GM18499 (cell line): ENCODE data around the gene NHLRC4.

Experiments used
- ATAC-seq: cut with Tn5 transposase; IDR thresholded peaks from one replicate; pipeline ENCODE4 v1.9.1; 2021; ENCODE audit warnings: moderate number of reproducible peaks; ENCODE audit not compliant: insufficient read depth, unreplicated experiment

Gene NHLRC4

DNA sequence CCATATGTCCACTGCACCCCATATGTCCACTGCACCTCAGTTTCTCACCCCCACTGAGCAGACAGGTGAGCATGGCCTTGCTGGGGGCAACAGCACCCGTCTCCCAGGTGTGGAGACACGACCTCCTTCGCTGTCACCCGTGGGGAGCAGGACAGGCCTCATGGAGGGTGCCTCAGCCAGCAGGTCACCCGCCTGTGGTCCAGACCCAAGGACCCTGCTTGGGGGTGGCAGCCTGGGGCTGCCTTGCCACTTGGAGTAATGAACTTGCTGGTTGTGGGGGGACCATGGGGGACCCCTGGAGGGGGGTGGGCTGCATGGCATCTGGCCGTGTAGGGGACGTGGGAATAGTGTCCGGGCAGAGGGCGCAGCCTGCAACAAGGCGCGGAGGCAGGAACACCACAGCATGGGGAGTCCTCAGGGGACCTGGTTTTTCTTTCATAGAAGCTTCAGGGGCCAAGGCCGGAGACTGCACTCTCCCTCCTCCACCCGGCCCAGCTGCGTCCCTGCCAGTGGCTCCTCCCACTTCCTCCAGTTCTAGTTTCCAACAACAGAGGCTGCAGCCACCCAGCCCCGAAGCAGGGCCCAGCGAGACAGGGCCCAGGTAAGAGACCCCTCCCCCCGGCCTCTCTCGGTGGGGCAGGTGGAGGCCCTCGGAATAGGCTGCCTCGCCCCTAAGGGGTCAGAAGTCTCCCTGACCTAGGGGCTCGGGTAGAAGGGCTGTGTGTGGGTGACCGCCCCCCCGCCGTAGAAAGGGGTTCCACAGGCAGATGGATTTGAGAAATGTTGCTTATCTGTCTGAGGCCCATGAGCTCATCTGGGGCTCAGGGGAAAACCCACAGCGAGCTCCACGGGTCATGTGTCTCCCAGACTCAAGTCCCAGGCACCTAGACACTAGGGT, at the start of gene NHLRC4:
TSS of gene NHLRC4 (plus strand) at position 531 of the 898 bp plus-strand sequence. CDS start 1,043 bp downstream, outside the sequence.
- no peak for ATAC-seq

GRCh38 chr16:518858-519257, 47.9 kb upstream of the NHLRC4 start:
- ATAC-seq = no peak

DNA sequence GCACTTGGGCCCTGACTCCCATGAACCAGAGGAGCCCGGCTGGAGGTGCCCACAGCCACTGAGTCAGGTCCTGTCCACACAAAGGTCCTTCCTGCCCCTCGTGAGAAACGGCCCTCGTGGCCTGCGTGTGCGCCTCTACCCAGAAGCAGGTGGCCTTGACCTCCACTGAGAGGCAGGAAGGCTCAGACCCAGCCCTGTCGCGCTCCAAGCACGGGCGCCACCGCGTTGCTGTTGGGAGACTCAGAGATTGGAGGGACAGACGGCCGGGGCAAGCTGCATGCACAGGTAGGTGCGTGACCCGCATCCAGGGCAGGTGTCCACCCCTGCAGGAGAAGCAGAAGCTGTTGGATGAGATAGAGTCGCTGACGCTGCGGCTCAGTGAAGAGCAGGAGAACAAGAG, 47.4 kb upstream of the NHLRC4 start:
- ATAC-seq = no peak

- no peak for ATAC-seq
Observed at GRCh38 chr16:519841-520687, 46.7 kb upstream of the NHLRC4 start.

GRCh38 chr16:520847-521246, 46.0 kb upstream of the NHLRC4 start:
- no peak for ATAC-seq

DNA sequence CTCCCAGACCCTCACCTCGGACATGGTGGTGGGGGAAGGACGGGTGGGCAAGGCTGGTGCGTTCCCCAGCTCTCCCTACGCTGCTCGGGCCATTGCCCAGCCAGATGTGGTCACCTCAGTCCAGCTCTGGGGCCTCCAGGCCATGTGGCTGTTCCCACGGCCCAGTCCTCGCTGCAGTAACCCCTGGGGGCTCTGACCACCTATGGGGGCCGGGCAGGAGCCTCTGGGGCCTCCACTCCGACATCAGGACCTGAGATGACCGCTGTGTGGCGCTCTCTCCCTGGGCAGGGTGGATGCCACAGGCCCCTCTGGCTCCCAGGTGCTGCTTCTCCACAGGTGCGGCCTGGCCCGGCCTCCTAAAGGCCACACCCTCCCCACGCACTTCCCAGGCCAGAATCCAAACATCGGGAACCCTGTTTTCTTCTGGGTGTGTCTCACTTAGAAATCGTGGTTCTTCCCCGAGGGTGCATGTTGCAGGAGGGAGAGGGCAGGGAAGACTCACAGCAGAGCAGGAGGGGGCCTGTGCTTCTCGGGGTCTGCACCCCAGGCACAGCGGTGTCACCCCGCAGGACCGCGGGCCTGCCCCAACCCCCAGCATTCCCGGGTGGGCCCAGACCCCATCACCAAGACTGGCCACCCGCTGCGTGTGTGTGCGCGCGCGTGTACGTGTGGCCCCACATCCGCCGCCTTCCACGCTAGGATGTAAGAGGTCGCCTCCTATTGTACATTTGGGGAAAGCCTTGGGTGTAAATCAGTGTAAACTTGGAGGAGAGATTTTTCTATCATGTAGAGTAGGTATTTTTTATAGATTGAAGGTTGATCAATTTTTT, 45.2 kb upstream of the NHLRC4 start:
- no peak for ATAC-seq

DNA sequence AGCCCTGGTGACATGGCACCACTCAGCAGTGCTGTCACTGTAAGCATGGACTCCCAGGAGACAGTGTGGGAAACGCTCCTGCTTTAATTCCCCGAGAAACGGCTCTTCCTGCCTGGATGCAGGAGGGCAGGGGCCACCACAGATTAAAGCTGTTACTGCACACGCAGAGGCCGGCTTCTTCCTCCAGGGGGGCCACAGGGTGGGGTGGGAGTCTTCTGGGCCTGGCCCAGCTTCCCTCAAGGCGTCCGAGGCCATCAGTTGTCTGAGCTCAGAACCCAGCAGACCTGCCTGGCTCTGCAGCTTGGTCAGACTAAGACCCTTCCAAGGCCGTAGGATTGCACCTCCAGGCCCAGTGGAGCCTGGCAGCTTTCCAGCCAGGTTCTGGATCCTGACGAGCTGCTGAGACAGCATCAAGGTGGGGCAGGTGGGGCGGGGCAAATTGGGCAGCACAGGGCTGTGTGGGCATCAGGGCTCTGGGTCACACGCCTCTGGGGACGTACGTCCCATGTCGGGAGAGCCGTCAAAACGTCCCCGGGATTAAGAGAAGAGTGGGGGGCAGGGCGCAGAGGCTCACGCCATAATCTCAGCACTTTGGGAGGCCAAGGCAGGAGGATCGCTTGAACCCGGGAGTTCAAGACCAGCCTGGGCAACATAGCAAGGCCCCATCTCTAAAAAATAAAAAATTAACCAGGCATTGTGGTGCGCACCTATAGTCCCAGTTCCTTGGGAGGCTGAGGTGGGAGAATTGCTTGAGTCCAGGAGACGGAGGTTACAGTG, 44.3 kb upstream of the NHLRC4 start:
- no peak for ATAC-seq

DNA sequence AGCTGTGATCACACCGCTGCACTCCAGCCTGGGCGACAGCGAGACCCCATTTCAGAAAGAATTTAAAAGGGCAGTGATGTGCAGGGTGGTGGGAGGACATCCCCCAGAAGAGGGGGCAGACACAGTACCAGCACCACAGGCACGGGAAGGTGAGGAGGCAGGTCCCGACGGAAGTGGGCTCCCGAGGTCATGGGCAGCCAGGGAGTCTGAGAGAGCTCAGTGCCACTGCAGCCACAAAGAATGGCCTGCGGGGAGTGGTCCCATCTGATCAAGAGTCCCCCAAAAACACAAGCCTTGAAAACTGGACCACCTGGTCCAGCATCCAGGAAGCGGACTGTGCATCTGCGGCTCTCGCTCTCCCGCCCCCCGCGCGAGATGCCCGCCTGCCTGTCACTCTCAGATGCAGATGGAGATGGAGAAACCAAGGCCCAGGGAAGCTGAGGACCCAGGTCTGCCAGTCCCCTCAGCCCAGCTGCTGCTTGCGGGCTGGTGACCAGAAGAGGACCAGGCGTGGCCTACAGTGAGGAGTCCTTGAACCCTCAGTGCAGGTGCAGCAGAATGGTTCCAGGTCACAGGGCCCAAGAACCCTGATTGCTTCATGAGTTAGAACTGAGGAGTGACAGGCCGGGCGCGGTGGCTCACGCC, 43.6 kb upstream of the NHLRC4 start:
- no peak for ATAC-seq

DNA sequence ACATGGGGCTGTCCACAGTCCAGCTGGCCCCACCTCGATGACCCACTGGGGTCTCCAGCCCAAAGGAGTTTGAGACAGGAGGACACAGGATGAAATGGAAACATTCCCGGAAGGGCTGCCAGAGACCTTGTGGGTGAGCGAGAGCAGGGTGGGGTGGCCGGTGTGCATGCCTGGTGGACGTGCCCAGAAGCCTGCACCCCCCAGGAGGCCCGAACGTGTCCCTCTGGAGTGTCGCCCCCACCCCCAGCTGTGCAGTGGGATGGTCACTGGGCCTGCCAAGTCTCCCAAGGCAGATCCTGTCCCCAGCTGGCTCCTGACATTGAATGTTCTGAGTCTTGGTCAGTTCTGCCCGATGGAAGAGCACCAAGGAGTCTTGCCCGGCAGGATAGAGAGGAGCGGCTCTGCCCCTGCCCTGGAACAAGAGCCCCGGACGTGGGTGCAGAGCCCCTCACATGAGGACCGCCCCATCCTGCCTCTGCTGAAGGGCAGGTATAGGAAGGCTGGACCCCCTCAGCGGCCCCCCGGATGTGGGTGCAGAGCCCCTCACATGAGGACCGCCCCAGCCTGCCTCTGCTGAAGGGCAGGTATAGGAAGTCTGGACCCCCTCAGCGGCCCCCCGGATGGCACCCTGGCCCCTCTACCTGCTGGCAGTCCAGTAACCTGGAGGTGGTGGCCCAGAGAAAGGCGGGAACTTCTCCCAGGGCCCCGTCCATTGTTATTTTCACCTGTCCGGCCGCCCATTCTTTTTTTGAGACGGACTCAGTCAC, 42.3 kb upstream of the NHLRC4 start:
- ATAC-seq = no peak

DNA sequence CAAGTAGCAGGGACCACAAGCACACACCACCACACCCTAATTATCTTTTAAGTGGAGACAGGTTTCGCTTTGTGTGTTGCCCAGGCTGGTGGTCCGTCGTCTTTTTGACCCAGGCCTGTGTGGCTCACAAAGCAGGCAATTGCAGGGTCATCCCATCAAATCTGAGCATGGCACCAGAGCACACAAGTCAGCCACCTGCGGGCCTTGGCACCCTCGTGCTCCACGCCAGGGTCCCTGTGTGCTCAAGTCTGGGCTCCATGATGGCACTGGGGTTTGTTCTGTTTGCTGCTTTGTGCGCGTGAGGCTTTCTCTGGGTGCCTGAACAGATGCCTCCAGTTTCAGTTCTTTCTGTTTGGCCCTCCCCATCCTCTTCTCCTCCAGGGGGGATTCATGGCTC, 41.7 kb upstream of the NHLRC4 start:
- ATAC-seq = no peak

DNA sequence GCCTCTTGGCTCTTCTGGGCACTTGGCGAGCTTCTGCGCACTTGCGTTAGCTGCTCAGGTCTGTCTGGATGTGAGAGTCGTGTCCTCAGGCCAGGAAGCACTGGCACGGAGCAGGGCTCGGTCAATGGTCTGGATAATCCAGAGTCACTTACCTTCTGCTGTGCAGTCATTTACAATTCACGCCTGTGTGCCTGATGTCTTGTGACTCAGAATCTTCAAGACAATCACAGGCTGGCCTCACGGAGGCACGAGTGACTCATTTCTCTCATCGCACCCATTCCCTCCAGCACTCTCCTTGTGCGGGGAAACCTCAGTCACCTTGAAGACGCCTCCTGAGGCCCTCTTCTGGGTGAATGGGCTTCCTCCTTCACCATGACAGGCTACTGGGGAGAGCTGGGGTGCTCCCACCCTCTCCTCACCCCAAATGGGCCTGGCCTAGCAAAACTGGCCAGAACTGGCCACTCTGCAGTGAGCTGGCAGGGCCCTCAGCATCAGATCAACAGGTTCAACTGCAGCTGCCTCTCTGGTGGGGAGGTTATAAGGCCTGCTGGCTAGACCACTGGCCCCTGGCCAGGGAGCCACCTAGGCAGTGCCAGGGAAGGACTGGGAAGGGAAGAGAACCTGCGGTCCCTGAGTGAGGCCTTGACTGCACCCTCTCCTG, 41.2 kb upstream of the NHLRC4 start:
- ATAC-seq = no peak

DNA sequence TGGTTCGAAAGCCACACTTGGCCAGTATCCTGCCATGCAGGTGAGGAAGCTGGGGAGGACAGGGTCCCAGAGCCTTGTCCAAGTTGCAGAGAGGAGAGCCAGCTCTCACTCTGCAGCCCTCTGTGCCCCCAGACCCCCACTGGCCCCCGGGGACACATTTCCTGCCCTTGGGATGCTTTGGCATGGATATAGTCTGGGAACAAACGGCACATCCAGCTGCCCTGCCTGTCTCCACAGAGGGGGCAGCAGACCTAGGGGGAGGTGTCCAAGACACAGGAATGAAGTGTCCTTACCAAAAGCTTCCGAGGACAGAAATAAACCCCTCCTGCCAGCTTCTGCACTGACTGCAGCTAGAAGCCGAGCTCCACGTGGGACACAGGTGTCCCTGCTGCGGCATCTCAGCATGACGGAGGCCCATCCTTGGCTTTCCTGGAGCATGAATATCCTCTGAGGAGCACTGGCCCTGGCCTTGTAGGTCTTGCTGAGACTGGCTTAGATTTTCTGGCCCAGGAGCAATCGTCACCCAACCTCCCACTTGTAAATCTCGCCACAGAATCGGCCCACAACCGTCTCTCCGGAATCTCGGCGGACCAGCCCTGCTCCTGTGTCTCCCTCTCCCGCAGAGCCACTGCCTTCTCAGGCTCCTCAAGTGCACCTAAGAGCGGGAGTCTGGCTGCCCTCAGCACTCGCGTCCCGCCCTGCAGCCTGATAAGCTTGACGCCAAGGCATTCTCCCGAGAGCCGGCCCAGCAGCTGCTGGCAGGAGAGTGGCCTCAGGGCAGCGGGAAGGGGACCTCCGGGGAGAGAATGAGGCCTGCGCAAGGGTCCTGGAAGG, 40.4 kb upstream of the NHLRC4 start:
- ATAC-seq = no peak

DNA sequence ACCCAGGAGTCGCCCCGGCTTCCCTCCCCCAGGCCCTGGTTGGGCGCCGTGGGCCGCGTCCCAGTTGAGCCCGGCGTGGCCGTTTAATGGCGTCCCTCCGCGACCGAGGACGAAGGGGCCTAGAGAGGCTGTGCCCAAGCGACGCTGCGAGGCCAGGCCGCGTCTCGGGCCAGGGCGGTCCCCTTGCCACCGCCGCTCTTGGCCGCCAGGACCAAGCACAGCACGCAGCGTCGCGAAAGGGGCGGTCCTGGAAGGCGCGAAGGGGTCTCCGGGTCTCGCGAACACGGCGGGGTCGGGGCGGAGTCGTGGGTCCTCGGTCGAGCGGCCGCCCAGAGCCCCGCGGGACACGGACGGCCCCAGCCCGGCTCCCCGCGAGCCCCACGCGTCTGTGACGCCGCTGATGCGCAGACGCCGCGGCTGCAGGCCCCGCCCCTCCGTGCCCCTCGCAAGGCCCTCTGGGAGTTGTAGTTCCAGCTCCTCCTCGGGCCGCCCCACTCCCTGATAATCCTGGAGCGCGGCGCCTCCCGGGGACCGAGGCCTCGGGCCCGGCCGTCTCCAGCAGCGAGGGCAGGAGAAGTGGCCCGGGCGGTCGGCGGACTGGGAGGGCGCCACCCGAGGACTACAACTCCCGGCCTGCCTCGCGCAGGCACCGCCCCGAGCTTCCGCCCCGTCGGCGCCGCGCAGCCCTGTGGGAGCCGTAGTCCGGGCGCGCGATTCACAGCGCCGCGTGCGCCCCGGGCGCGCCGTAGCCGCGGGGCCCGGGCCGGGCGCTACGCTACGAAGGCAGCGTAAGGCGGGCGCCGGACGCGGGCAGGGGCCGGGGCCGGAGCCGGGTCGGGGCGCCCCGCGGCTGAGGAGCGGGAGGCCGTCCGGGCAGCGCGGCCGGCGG, 39.5 kb upstream of the NHLRC4 start, which contains the start of gene CAPN15:
TSS of gene CAPN15 (plus strand) at position 698 of the 889 bp plus-strand sequence. CDS start 19,127 bp downstream, outside the sequence.
- ATAC-seq = peak; percentile 37

DNA sequence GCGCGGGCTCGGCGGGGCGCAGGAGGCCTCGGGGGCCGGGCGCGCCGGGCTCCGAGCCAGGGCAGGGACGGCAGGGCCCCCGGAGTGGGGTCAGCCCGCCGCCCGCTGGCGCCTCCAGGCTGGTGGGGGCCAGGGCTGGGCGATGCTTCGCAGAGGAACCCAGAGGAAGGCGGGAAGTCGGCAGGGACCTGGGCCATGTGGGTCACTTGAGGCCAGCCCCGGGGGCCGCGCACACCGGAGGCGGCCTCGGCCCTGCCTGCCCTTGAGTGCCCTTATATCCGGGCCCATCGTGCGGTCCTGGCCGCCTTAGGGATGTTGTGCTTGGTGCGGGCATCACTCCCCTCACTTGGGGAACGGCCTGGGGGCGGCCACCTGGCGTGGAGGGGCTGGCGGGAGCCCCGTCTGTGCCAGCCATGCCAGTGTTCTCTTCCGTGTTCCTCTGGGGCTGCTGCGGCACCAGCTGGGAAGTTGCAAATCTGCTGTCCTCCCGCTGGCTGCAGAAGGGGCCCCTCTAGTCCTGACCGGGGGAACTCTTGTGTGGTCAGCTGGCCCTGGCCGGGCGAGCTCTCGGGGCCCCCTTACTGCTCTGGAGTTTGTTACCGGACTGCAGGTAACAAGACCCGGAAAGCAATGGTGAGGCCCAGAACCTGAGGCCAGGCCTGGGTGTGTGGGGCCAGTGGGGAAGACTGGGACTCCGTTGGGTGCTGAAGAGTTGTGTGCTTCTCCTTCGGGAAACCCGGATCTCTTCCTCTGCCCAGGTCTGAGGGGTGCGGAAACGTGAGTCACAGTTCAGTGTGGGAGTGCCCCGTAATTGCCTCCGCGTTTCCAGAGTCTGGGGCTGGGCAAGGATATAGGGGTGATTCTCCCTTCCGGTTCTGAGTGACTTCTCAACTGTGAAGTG, 38.4 kb upstream of the NHLRC4 start:
- no peak for ATAC-seq

DNA sequence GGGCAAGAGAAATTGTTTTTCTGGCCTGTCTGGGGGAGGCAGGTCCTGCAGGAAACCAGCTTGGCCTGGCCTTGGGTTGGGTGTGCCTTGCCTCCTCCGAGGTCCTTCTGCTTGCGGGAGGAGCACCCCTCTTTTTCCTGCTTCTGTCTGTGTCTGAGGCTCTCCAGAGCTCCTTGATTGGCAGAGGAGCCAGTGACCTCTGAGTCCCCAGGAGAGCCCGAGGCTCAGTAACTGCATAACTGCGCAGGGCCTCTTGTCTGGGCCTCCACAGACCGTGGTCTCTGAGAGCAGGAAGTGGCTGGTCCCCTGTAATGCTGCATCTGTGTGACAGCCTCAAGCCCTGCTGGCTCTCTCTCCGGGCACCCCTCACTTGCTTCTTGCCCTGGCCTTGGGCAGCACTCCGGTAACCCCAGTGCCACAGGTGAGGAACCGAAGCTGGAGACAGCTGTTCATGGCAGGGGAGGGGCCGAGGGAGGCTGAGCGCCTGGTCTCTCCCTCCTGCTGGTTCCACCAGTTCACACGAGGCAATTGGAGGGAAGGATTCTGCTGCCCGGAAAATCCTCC, 37.7 kb upstream of the NHLRC4 start:
- no peak for ATAC-seq
